ENCODE data around the gene VWA3B. TPM values are rescaled to one million over a fixed set of nuclear protein-coding genes. Genes with fewer than 3 reads are reported as not detected.
A peak's percentile ranks its signal among the peaks of the same experiment; 100 is the strongest.

VWA3B gene
- total RNA-seq, 1 donor from 2014 or later, result not detected

GRCh38 chr2:98334439-98335078, 247.6 kb downstream of the VWA3B start:
- ChIA-PET POLR2A (no interaction called here), CTCF (no interaction called here)
- DNase-seq (no peak), ATAC-seq (ENCODE audit: low read depth) (no peak)
- Mint-ChIP-seq H3K4me3 (no peak overlapping the region), H3K27me3 (peaks cover 16% of the 10 kb centered on the region), H3K27ac (no peak overlapping the region), H3K36me3 (ENCODE audit: low read depth) (no peaks in the 10 kb centered on the region), H3K9me3 (peaks cover 4% of the 10 kb centered on the region), H3K4me1 (no peaks in the 10 kb centered on the region)
- no peak for TF ChIP-seq CTCF (IDR thresholded peaks at IDR 0.05)
- intact Hi-C loops (cut with micrococcal nuclease), result no loop called here

- H3K27ac Mint-ChIP-seq, result no peak overlapping the region
- no peak overlapping the region for H3K4me3 Mint-ChIP-seq
- ChIA-PET POLR2A (no interaction called here), CTCF (no interaction called here)
- H3K9me3 Mint-ChIP-seq, result peaks cover 4% of the 10 kb centered on the region
- ATAC-seq (ENCODE audit: low read depth) (no peak), DNase-seq (no peak)
- no peaks in the 10 kb centered on the region for H3K36me3 Mint-ChIP-seq (ENCODE audit: low read depth)
- no peaks in the 10 kb centered on the region for H3K4me1 Mint-ChIP-seq
- no peak for TF ChIP-seq CTCF (IDR thresholded peaks at IDR 0.05)
- H3K27me3 Mint-ChIP-seq, result peaks cover 13% of the 10 kb centered on the region
- intact Hi-C loops (cut with micrococcal nuclease), result no loop called here
Observed at GRCh38 chr2:98335271-98335670, 248.3 kb downstream of the VWA3B start.

GRCh38 chr2:98341241-98341640, 254.3 kb downstream of the VWA3B start:
- H3K4me1 Mint-ChIP-seq, result peaks cover 4% of the 10 kb centered on the region

GRCh38 chr2:98343285-98343684, 256.3 kb downstream of the VWA3B start:
- ChIA-PET POLR2A (no interaction called here), CTCF (no interaction called here)
- Mint-ChIP-seq H3K36me3 (ENCODE audit: low read depth) (no peaks in the 10 kb centered on the region), H3K4me3 (no peak overlapping the region), H3K27me3 (peaks cover 30% of the 10 kb centered on the region), H3K27ac (no peak overlapping the region), H3K9me3 (peaks cover 1% of the 10 kb centered on the region), H3K4me1 (peaks cover 14% of the 10 kb centered on the region)
- DNase-seq, result no peak
- intact Hi-C loops (cut with micrococcal nuclease), result no loop called here
- TF ChIP-seq CTCF (IDR thresholded peaks at IDR 0.05), result no peak
- ATAC-seq (ENCODE audit: low read depth), result no peak

More at GRCh38 chr2:98341241-98341640, 254.3 kb downstream of the VWA3B start:
- H3K27me3 Mint-ChIP-seq, result peaks cover 26% of the 10 kb centered on the region
- intact Hi-C loops (cut with micrococcal nuclease), result no loop called here
- TF ChIP-seq CTCF (IDR thresholded peaks at IDR 0.05), result no peak
- ChIA-PET POLR2A (no interaction called here), CTCF (no interaction called here)
- H3K27ac Mint-ChIP-seq, result no peak overlapping the region
- no peak overlapping the region for H3K4me3 Mint-ChIP-seq
- peaks cover 4% of the 10 kb centered on the region for H3K9me3 Mint-ChIP-seq
- DNase-seq (no peak), ATAC-seq (ENCODE audit: low read depth) (no peak)
- no peaks in the 10 kb centered on the region for H3K36me3 Mint-ChIP-seq (ENCODE audit: low read depth)

GRCh38 chr2:98346311-98347236, 259.6 kb downstream of the VWA3B start, which contains the start of gene CNGA3:
Gene CNGA3 (plus strand): TSS chr2:98346456. CDS start chr2:98369976, 23,520 bp downstream.
- ATAC-seq (ENCODE audit: low read depth) (no peak), DNase-seq (peak; percentile 30)
- H3K36me3 Mint-ChIP-seq (ENCODE audit: low read depth), result no peaks in the 10 kb centered on the region
- ChIA-PET POLR2A (no interaction called here), CTCF (no interaction called here)
- TF ChIP-seq CTCF (IDR thresholded peaks at IDR 0.05), result no peak
- H3K27ac Mint-ChIP-seq, result peak within 1 kb of the TSS; percentile 2
- H3K9me3 Mint-ChIP-seq, result peaks cover 2% of the 10 kb centered on the region
- peaks cover 18% of the 10 kb centered on the region for H3K4me1 Mint-ChIP-seq
- intact Hi-C loops (cut with micrococcal nuclease), result no loop called here
- no peak within 1 kb of the TSS for H3K4me3 Mint-ChIP-seq
- peaks cover 56% of the 10 kb centered on the region for H3K27me3 Mint-ChIP-seq

Data from activated B cell treated with CpG ODN at 0.5 μM for 24 hours (primary cell).